Fibroblast of villous mesenchyme (primary cell): Measurements from ENCODE around the gene GAR1. TPM values are rescaled to one million over a fixed set of nuclear protein-coding genes. Genes with fewer than 3 reads are reported as not detected.

Experiments
- DNase-seq: peaks from one replicate; pipeline ENCODE4 v3.0.0-alpha.2; 2010; ENCODE audit warnings: low read depth
- H3K4me3 ChIP-seq: 2 replicates; pipeline ENCODE4 v1.5.1; 2011; ENCODE audit warnings: low read depth, mild to moderate bottlenecking, low read length
- total RNA-seq: library from RNA; depleted of rRNA; stranded (reverse); fragments of >200 nt; gene quantifications from 2 replicates; pipeline ENCODE4 v1.2.3, GENCODE V29; 2012
- TF ChIP-seq, protein P1 (sequence below): IDR thresholded peaks from 2 replicates; pipeline ENCODE4 v1.5.1; 2012; ENCODE audit warnings: low read depth, mild to moderate bottlenecking, low read length; ENCODE audit not compliant: insufficient read depth

GAR1 gene
- total RNA-seq, 1 donor: 5.2 TPM

GRCh38 chr4:109816894-109817293 is 1.3 kb downstream of the GAR1 start:
- TF ChIP-seq, protein P1, sequence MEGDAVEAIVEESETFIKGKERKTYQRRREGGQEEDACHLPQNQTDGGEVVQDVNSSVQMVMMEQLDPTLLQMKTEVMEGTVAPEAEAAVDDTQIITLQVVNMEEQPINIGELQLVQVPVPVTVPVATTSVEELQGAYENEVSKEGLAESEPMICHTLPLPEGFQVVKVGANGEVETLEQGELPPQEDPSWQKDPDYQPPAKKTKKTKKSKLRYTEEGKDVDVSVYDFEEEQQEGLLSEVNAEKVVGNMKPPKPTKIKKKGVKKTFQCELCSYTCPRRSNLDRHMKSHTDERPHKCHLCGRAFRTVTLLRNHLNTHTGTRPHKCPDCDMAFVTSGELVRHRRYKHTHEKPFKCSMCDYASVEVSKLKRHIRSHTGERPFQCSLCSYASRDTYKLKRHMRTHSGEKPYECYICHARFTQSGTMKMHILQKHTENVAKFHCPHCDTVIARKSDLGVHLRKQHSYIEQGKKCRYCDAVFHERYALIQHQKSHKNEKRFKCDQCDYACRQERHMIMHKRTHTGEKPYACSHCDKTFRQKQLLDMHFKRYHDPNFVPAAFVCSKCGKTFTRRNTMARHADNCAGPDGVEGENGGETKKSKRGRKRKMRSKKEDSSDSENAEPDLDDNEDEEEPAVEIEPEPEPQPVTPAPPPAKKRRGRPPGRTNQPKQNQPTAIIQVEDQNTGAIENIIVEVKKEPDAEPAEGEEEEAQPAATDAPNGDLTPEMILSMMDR: no peak
- peak overlapping the region; percentile 93 for H3K4me3 ChIP-seq
- no peak for DNase-seq

GRCh38 chr4:109818268-109818667 is 2.7 kb downstream of the GAR1 start:
- no peak for DNase-seq
- TF ChIP-seq, protein P1: no peak
- H3K4me3 ChIP-seq: no peak overlapping the region

- H3K4me3 ChIP-seq: no peak overlapping the region
- no peak for DNase-seq
- TF ChIP-seq, protein P1: no peak
Observed at GRCh38 chr4:109820563-109820962, 5.0 kb downstream of the GAR1 start.

- TF ChIP-seq, protein P1: no peak
- H3K4me3 ChIP-seq: no peak overlapping the region
- no peak for DNase-seq
Observed at GRCh38 chr4:109821185-109821584, 5.6 kb downstream of the GAR1 start.

DNA sequence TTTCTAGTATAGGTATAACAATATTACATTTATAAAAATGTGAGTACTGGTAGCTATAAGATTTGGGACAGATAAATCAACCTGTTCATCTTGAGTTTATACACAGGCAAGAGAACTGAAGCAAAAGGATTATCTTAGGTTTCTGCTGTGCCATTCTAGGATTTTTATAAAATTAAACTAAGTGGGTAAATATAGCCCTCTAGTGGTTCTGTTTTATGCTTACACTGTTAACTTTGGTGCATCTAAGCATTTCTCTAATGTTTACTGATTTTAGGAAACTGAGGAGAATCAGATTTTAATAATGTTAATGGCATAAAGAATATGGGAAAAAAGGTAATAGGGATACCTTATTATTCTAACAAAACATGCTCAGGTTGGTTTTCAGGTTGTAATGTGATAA is 11.2 kb downstream of the GAR1 start:
- TF ChIP-seq, protein P1: peak; percentile 54
- no peak overlapping the region for H3K4me3 ChIP-seq
- DNase-seq: peak; percentile 34

DNA sequence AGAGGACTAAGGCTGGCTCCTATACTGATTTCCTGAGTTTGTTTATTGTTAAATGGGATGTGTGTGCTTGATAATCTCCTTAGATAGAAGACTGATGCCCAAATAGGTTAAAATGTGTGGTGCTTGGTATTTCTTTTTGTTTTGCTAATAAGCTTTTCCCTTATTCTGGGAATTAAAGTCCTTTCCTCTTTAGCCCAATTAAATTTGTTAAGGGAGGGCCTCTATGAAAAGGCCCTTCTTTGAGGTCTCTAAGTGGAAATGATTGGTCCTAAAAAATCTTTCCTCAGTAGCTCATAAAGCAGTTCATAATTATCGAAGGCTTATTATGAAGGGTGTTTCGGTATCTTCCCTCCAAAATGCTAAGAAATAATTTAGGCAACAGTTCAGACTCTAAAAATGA is 12.1 kb downstream of the GAR1 start, which contains the start of gene RRH:
RRH (plus strand) TSS at position 301 of the 400 bp plus-strand sequence; CDS start at position 357, 56 bp downstream.
- TF ChIP-seq, protein P1: no peak
- no peak for DNase-seq
- no peak within 1 kb of the TSS for H3K4me3 ChIP-seq

GRCh38 chr4:109833756-109834155 is 18.2 kb downstream of the GAR1 start:
- TF ChIP-seq, protein P1: no peak
- no peak for DNase-seq
- no peak overlapping the region for H3K4me3 ChIP-seq
